ELF-1 (cell line): Measurements from ENCODE around the gene SPATA33.
"Not testable (repeated sequence)": the region's sequence is repeated elsewhere in the genome, so short reads cannot be mapped to it uniquely, and the experiment has no call there.

Experiments used
- DNase-seq: peaks from one replicate; pipeline ENCODE4 v3.0.0-alpha.2; 2016; ENCODE audit warnings: low read depth, low spot score

The SPATA33 gene

DNA sequence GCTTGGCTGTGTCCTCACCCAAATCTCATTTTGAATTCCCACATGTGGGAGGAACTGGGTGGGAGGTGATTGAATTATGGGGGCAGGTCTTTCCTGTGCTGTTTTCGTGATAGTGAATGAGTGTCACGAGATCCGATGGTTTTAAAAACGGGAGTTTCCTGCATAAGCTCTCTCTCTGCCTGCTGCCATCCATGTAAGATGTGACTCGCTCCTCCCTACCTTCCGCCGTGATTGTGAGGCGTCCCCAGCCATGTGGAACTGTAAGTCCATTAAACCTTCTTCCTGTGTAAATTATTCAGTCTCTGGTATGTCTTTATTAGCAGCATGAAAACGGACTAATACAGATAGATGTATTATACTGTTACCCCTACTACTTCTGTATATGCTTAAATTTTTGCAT, 3.6 kb downstream of the SPATA33 start:
- no peak for DNase-seq

DNA sequence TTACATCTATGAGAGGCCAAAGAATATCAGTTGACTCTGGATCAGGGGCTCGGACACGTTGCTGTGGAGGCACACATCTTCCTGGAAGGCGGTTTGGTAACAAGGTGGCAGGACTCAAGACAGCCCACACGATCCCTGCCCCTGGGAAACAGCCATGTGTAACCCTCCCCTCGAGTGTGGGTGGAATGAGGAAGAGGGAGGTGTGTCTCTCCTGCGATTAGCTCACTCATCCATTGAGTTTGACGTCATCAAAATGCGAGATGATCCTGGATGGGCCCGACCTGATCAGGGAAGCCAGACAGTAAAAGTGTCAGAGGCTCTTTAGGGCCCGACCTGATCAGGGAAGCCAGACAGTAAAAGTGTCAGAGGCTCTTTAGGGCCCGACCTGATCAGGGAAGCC, 6.6 kb downstream of the SPATA33 start:
- not testable (repeated sequence) for DNase-seq

GRCh38 chr16:89667000-89667399, 9.4 kb downstream of the SPATA33 start:
- peak; percentile 60 for DNase-seq

GRCh38 chr16:89667633-89668032, 10.0 kb downstream of the SPATA33 start:
- no peak for DNase-seq

- no peak for DNase-seq
Measured at GRCh38 chr16:89668790-89669158, 11.1 kb downstream of the SPATA33 start.

DNA sequence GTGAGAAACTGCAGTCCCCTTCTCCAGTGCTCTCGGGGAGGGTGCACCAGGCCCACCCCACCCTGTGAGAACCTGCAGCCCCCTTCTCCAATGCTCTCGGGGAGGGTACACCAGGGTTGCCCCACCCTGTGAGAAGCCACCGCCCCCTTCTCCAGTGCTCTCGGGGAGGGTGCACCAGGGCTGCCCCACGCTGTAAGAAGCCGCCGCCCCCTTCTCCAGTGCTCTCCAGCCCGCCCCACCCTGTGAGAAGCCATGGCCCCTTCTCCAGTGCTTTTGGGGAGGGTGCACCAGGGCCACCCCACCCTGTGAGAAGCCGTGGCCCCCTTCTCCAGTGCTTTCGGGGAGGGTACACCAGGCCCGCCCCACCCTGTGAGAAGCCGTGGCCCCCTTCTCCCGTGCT, 12.1 kb downstream of the SPATA33 start:
- DNase-seq = no peak

GRCh38 chr16:89670496-89671431, 13.1 kb downstream of the SPATA33 start:
- no peak for DNase-seq

GRCh38 chr16:89671565-89671964, 13.9 kb downstream of the SPATA33 start:
- not testable (repeated sequence) for DNase-seq

- DNase-seq = no peak
Measured at GRCh38 chr16:89672177-89672941, 14.7 kb downstream of the SPATA33 start.

DNA sequence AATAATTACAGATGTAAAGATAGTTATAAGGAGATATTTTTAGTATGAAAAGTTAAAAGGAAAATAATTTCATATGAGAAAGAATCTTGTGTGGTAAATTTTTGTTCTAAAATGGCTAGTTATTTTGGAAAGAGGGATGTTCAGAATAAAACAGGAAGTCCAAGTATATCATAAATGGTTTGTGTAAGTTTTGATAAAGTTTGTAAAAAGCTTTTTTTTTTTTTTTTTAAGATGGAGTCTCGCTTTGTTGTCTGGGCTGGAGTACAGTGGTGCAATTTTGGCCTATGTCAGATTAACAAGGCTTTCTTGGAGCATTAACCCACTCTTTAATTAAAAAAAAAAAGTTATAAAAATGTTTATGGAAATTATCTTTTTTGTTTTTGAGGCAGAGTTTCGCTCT, 20.6 kb downstream of the SPATA33 start:
- no peak for DNase-seq

DNA sequence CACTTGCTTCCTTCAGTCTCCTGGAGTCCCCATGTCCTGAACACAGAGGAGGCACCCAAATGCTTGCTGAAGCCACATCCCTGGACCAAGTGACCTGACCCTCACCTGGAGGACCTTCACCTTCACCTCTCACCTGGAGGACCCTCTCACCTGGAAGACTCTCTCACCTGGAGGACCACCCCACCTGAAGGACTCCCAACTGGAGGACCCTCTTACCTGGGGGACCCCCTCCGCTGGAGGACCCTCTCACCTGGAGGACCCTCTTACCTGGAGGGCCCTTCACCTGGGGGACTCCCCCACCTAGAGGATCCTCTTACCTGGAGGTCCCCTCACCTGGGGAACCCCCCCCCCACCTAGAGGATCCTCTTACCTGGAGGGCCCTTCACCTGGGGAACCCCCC, 28.3 kb downstream of the SPATA33 start:
- no peak for DNase-seq

- peak; percentile 96 for DNase-seq
Measured at GRCh38 chr16:89686520-89687091, 29.0 kb downstream of the SPATA33 start, which contains the start of gene CDK10. Gene CDK10, plus strand, starts transcription at chr16:89686689. Its CDS starts 22 bp downstream, at chr16:89686711.

DNA sequence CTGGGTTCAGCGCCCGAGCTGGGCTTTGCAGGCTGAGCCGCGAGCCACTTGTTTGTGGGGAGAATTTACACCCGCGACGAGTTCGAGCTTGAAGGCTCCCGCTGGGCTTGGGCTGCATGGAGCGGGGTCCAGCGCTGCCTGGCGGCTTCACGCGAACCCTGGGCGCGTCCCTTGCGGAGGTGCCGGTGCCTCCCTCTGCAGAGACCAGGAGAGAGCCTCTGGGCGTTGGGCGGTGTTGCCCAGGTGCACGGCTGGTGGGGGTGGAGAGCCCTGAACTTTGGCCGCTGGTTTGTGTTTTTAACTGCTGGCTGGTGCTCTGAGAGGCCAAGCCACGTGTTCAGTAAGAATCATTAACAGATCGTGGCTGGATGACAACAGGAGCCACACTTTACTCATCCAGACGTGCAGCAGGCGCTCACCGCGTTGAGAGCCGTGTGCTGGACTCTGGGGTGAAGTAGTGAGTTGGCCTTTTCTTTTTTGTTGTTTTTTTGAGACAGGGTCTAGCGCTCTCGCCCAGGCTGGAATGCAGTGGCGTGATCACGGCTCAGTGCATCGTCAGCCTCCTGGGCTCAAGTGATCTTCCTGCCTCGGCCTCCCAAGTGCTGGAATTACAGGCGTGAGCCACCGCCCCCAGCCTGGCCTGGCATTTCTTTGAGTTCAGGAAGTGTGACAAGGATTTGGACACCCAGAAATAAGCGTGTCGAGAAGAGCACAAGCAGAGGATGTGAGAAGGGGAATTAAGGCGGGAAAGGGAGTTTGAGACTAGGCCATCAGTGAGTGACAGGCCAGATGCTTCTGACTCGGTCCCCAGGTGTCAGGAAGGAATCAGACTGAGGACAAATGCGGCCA, 29.7 kb downstream of the SPATA33 start:
- DNase-seq = peak; percentile 71

GRCh38 chr16:89688395-89688794, 30.8 kb downstream of the SPATA33 start:
- DNase-seq = no peak

DNA sequence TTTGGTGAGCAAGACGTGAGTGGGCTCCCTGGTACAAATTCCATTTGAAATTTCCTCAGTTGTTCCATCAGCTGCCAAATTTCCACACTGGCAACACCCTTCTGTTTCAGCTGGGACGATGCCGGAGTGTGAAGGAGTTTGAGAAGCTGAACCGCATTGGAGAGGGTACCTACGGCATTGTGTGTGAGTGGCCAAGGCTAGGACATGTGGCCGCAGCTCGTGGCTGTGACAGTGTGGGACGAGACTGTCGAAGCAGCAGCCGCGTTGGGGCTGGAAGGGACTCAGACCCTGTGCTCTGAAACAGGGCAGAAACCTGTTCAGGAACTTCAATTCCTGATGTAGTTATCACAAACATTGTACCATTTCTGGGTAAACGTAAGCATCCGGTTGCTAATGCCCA, 31.5 kb downstream of the SPATA33 start:
- DNase-seq = no peak

DNA sequence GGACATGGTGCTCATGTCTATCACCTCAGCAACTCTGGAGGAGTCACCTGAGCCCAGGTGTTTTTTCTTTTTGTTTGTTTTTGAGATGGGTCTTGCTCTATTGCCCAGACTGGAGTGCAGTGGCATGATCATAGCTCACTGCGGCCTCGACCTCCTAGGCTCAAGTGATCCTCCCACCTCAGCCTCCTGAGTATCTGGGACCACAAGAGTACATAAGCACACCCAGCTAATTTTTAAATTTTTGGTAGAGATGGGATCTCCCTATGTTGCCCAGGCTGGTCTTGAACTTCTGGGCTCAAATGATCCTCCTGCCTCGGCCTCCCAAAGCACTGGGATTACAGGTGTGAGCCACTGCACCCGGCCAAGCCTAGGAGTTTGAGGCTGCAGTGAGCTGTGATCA, 32.0 kb downstream of the SPATA33 start:
- DNase-seq = not testable (repeated sequence)

- DNase-seq = no peak
Measured at GRCh38 chr16:89690392-89690901, 32.8 kb downstream of the SPATA33 start.

- no peak for DNase-seq
Measured at GRCh38 chr16:89691231-89691985, 33.8 kb downstream of the SPATA33 start.

DNA sequence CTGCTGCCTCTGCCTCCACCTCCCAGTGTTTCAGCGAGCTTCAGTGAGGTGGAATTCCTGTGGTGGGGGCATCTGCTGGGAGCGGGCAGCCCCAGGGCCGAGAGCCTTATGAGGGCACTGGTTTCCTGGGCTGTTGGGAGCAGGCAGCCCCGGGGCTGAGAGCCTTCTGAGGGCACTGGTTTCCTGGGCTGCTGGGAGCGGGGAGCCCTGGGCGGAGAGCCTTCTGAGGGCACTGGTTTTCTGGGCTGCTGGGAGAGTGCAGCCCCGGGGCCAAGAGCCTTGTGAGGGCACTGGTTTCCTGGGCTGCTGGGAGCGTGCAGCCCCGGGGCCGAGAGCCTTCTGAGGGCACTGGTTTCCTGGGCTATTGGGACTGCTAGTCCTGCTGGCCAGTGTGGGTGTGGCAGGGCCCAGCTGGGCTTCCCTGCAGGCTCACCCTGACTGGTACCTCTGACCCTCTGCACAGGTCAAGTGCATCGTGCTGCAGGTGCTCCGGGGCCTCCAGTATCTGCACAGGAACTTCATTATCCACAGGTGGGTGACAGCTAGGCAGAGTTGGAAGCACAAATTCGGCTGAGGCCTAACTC, 34.4 kb downstream of the SPATA33 start:
- peak; percentile 32 for DNase-seq

DNA sequence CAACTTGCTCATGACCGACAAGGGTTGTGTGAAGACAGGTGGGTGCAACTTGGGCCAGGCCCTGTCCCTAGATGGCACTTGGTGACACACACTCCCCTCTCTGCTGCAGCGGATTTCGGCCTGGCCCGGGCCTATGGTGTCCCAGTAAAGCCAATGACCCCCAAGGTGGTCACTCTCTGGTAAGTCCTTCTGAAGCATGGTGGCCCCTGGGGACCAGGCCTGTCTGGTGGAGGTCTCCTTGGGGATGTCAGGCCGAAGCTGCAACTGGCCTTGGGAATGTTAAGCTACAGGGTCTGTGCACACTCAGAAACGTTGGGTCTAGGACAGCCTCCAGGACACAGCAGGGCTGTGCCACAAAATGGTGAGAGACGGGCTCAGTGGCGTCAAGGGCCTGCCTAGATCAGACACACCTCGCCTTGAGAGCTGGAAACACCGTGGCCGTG, 35.7 kb downstream of the SPATA33 start:
- DNase-seq = no peak
